Measurements from ENCODE around the gene STAG3. TPM values are rescaled to one million over a fixed set of nuclear protein-coding genes. Genes with fewer than 3 reads are reported as not detected.
"Not testable (repeated sequence)": the region's sequence is repeated elsewhere in the genome, so short reads cannot be mapped to it uniquely, and the experiment has no call there.

STAG3 gene
- total and polyA plus RNA-seq, 2 experiments from 2014 or later: 4.6 to 4.7 TPM

- no peaks in the 10 kb centered on the region for H3K79me2 ChIP-seq (replicated peaks; ENCODE audit: insufficient read depth)
- Mint-ChIP-seq H3K27me3 (ENCODE audit: insufficient read depth, low read depth, poor library complexity) (peaks cover 16% of the 10 kb centered on the region), H3K9me3 (no peaks in the 10 kb centered on the region), H3K4me3 (no peak overlapping the region), H3K36me3 (ENCODE audit: low read depth) (no peaks in the 10 kb centered on the region; the same call in 2 of the 3 replicates), H3K27ac (no peak overlapping the region), H3K4me1 (peaks cover 10% of the 10 kb centered on the region)
- DNase-seq (ENCODE audit: low spot score): no peak
- no peak for TF ChIP-seq STAT1 (IDR thresholded peaks at IDR 0.05; ENCODE audit: unreplicated experiment)
- no peak for TF ChIP-seq ZNF331 (CRISPR knock-in tag; IDR thresholded peaks at IDR 0.05; ENCODE audit: low read depth)
- no peak for TF ChIP-seq REST (IDR thresholded peaks at IDR 0.05; ENCODE audit: unreplicated experiment)
- TF ChIP-seq NANOG (IDR thresholded peaks at IDR 0.05; ENCODE audit: borderline replicate concordance): no peak
- no peak for TF ChIP-seq ZNF114 (CRISPR knock-in tag; IDR thresholded peaks at IDR 0.05)
- TF ChIP-seq EZH2 (IDR thresholded peaks at IDR 0.05; ENCODE audit: low read depth, unreplicated experiment): no peak
- TF ChIP-seq ETS1 (IDR thresholded peaks at IDR 0.05): no peak
- no peak for TF ChIP-seq CREB1 (CRISPR knock-in tag; IDR thresholded peaks at IDR 0.05; ENCODE audit: low read depth)
- no peak for TF ChIP-seq POLR2AphosphoS5 (IDR thresholded peaks at IDR 0.05; ENCODE audit: low read depth)
- TF ChIP-seq CTCF (conservative IDR thresholded peaks at IDR 0.05; ENCODE audit: low read depth in 2 of 2): no peak
- H3K27ac ChIP-seq (ENCODE audit: low read depth): no peak overlapping the region
- no peak overlapping the region for H3K4me2 ChIP-seq
- no peaks in the 10 kb centered on the region; the same call in 1 of the 2 replicates for H3K4me1 ChIP-seq (ENCODE audit: insufficient read depth)
- ATAC-seq: no peak
- no peaks in the 10 kb centered on the region for H3K9me2 ChIP-seq (ENCODE audit: insufficient read depth)
- H3K27me3 ChIP-seq (ENCODE audit: insufficient read depth): peaks cover 42% of the 10 kb centered on the region
- no peaks in the 10 kb centered on the region for H3F3A ChIP-seq (replicated peaks; ENCODE audit: low read depth)
- H3K4me3 ChIP-seq: no peak overlapping the region
- no peak overlapping the region for H2AFZ ChIP-seq
- no peaks in the 10 kb centered on the region for H3K36me3 ChIP-seq (ENCODE audit: insufficient read depth)
- H4K20me1 ChIP-seq (replicated peaks; ENCODE audit: insufficient read depth): peaks cover 2% of the 10 kb centered on the region; the same call in 1 of the 2 replicates
These were observed 38.2 kb downstream of the STAG3 start for GRCh38 chr7:100215895-100216294.

- not testable (repeated sequence) for H3K4me2 ChIP-seq; H3K36me3 Mint-ChIP-seq (ENCODE audit: low read depth); H3K79me2 ChIP-seq (replicated peaks; ENCODE audit: insufficient read depth); H3F3A ChIP-seq (replicated peaks; ENCODE audit: low read depth); H3K4me1 Mint-ChIP-seq; H3K27me3 Mint-ChIP-seq (ENCODE audit: insufficient read depth, low read depth, poor library complexity); H3K4me3 Mint-ChIP-seq; H4K20me1 ChIP-seq (replicated peaks; ENCODE audit: insufficient read depth); H3K27ac ChIP-seq (ENCODE audit: low read depth); H3K36me3 ChIP-seq (ENCODE audit: insufficient read depth); H3K4me1 ChIP-seq (ENCODE audit: insufficient read depth); H3K27ac Mint-ChIP-seq; H3K9me3 Mint-ChIP-seq; H2AFZ ChIP-seq; H3K4me3 ChIP-seq; H3K9me2 ChIP-seq (ENCODE audit: insufficient read depth)
- ATAC-seq: peak; percentile 42
- peaks cover 23% of the 10 kb centered on the region for H3K27me3 ChIP-seq (ENCODE audit: insufficient read depth)
- TF ChIP-seq CTCF (conservative IDR thresholded peaks at IDR 0.05; ENCODE audit: low read depth in 2 of 2): peak; percentile 48 to 68
- peak; percentile 54 for DNase-seq (ENCODE audit: low spot score)
These were observed 40.2 kb downstream of the STAG3 start for GRCh38 chr7:100217934-100218333.

Data from GM23338 (cell line).